Left renal cortex interstitium (tissue), 4 donors: ENCODE measurements around the gene PTGR1. TPM values are rescaled to one million over a fixed set of nuclear protein-coding genes. Genes with fewer than 3 reads are reported as not detected.
"Not testable (repeated sequence)": the region's sequence is repeated elsewhere in the genome, so short reads cannot be mapped to it uniquely, and the experiment has no call there.

Experiments used
- DNase-seq, 4 donors: peaks; one replicate each; pipeline ENCODE4 v3.0.0-alpha.2; 2013; ENCODE audit warnings: low read depth in 4 of 4, low spot score in 2 of 4, missing footprints in 1 of 4
- polyA plus RNA-seq, 4 donors: library from polyadenylated mRNA; unstranded; fragments of 120-200 nt; gene quantifications; one replicate each; pipeline ENCODE4 v1.2.1, GENCODE V29; 2013; ENCODE audit not compliant: insufficient read length in 4 of 4

PTGR1 gene
- polyA plus RNA-seq, 4 donors: 168 to 316 (median 271) TPM

- DNase-seq: no peak
Measured at GRCh38 chr9:111615928-111616327, 16.5 kb upstream of the PTGR1 start.

- DNase-seq: no peak
Measured at GRCh38 chr9:111613436-111614040, 14.1 kb upstream of the PTGR1 start.

- peak in 1 of 4 donors; percentile 56 for DNase-seq
Measured at GRCh38 chr9:111610845-111611244, 11.4 kb upstream of the PTGR1 start.

- DNase-seq: no peak
Measured at GRCh38 chr9:111610149-111610548, 10.7 kb upstream of the PTGR1 start.

- DNase-seq: no peak
Measured at GRCh38 chr9:111605041-111605559, 5.7 kb upstream of the PTGR1 start.

- DNase-seq: no peak
Measured at GRCh38 chr9:111604054-111604615, 4.7 kb upstream of the PTGR1 start.

- no peak for DNase-seq
Measured at GRCh38 chr9:111603041-111603440, 3.6 kb upstream of the PTGR1 start.

- DNase-seq: no peak
Measured at GRCh38 chr9:111601237-111602018, 2.0 kb upstream of the PTGR1 start.

- DNase-seq: no peak
Measured at GRCh38 chr9:111599955-111600343, 502 bp upstream of the PTGR1 start.

- no peak for DNase-seq
Measured at GRCh38 chr9:111598733-111599091, 735 bp downstream of the PTGR1 start.

GRCh38 chr9:111597852-111598732 lies 1.4 kb downstream of the PTGR1 start:
- DNase-seq: peak in 2 of 4 donors; percentile 62 to 68

- no peak for DNase-seq
Measured at GRCh38 chr9:111588846-111589245, 10.6 kb downstream of the PTGR1 start.

GRCh38 chr9:111586378-111586777 lies 13.1 kb downstream of the PTGR1 start:
- no peak for DNase-seq

- no peak for DNase-seq
Measured at GRCh38 chr9:111582888-111583287, 16.6 kb downstream of the PTGR1 start.

GRCh38 chr9:111572950-111573604 lies 26.4 kb downstream of the PTGR1 start:
- DNase-seq: no peak

- not testable (repeated sequence) for DNase-seq
Measured at GRCh38 chr9:111568127-111568526, 31.3 kb downstream of the PTGR1 start.

GRCh38 chr9:111566234-111566633 lies 33.2 kb downstream of the PTGR1 start:
- no peak for DNase-seq

- DNase-seq: no peak
Measured at GRCh38 chr9:111561165-111561719, 38.2 kb downstream of the PTGR1 start.

- no peak for DNase-seq
Measured at GRCh38 chr9:111559000-111559610, 40.3 kb downstream of the PTGR1 start.
